Superior temporal gyrus (tissue), 1 donor: Measurements from ENCODE around the gene SPTBN4.
"Not testable (repeated sequence)": the region's sequence is repeated elsewhere in the genome, so short reads cannot be mapped to it uniquely, and the experiment has no call there.

Source experiments
- DNase-seq: peaks from one replicate; pipeline ENCODE4 v3.0.0-alpha.2; 2016; ENCODE audit errors: extremely low spot score

SPTBN4 gene

GRCh38 chr19:40441719-40442253, 25.0 kb upstream of the SPTBN4 start:
- DNase-seq = no peak

GRCh38 chr19:40442328-40443130, 24.3 kb upstream of the SPTBN4 start:
- DNase-seq = no peak

DNA sequence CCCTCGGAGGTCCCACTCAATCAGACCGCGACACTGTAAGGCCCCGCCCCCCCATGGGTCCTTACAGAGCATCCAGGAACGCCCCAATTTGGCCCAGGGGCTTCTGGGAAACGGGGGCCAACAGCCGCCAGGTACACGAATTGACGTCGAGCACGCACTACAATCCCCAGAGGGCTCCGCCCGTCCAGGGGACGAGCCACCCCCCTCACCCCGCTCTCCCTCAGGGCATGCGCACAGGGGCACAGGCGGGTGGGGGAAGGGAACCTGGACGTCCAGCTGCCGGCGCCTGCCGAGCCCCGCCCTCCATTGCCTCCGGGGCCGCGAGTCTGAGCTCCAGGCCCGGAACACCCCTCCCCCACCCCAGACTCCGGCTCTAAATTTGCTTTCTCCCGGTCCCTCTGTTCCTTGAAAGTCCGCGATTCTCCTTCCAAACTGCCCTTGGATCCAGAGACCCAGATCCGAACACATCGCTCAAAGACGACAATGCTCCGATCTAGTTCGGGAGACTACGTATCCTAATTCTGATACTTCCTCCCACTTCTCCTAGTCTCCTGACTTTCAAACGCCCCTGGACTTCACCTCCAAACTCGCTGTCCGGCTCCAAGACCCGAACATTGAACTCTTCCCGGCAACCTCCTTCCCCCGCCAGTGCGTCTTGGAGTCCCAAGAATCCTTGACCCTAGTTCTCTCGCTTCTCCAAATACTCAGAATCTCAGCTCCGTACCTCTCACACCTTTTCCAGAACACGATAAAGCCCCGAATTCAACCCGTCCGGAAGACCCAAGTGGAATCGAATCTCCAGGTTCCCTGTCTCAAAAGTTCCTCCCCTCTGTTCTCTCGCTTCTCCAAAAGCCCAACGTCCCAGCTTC, 23.4 kb upstream of the SPTBN4 start:
- peak; percentile 97 for DNase-seq

DNA sequence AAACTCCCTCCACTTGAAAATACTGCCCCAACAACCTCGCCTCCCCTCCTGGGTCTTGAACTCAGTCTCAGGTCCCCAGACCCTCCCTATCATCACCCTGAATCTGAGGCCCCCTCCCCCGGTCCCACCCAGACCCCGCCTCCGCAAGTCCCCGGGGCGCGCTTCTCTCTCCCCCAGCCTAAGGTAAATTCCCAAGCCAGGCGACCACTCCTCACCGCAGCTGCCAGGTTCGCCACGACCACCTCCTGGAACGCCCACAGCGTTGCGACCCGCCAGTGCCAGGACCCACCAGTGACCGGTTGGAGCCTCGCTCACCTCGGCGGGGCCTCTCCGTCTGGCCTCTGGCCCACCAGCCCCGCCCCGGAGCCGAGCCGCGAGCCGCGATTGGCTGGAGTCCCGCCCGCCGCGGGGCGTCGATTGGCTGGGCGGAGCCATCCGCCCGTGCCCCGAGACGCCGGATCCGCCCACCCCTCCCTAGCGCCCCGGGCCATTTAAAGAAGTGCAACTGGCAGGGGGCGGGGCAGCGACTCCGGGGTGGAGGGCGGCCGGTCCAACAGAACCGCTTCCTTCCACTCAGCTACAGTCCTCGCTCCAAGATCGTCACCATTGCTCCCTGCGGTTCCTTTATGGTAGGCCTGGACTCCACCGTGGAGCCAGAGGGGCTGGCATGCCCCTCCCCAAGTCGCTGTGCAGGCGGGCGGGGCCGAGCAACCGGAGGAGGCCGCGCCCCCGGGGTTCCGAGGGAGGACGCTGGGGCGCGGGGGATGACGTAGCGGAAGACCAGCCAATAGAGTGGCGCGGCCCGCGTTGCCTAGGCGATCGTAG, 22.6 kb upstream of the SPTBN4 start, which contains the start of gene SERTAD3:
Gene SERTAD3, minus strand, starts transcription at position 336 of the 825 bp plus-strand sequence. CDS start 2,255 bp downstream, outside the sequence.
- DNase-seq = peak; percentile 96

DNA sequence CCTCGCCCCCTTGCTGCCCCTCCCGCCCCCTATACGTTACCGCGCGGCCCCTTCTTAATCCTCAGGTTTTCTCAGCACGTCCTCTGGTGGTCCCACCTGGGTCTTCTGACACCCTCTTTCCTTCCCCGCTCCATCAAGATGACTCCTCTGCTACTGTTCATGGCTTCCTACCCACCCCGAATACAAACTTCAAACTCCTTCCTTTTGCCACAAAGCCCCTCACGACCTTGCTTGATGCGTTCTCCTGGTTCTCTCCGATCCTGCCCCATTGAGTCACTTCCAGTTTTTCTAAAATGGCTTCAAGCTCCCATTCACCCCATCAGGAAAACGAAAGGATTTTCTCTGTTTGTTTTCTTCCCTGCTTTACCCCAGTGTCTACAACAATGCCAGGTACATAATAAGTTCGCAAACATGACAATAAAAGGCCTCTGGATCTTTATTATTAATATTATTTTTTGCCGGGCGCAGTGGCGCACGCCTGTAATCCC, 21.9 kb upstream of the SPTBN4 start:
- DNase-seq = no peak

GRCh38 chr19:40445780-40446262, 21.0 kb upstream of the SPTBN4 start:
- no peak for DNase-seq

DNA sequence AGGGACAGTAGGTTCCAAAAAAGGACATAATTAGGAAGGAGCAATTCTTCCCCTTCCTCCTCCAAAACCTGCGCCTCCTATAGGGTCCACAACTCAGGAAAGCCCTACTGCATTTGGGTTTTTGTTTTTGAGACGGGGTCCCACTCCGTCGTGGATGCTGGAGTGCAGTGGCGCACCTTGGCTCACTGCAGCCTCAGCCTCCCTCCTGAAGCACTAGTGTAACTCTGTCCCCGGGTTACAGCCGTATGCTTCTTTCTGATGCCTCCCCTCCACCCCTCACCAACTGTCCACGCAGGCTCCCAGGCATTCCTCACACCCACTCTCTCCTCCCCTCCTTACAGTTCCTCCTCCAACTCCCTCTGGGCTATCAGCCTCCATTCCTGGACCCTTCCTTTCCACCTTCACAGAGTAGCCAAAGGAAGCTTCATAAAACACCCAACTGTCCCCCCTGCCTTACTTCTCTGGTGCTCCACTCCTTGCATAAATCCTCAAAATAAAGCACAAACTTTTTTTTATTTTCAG, 20.5 kb upstream of the SPTBN4 start:
- no peak for DNase-seq

DNA sequence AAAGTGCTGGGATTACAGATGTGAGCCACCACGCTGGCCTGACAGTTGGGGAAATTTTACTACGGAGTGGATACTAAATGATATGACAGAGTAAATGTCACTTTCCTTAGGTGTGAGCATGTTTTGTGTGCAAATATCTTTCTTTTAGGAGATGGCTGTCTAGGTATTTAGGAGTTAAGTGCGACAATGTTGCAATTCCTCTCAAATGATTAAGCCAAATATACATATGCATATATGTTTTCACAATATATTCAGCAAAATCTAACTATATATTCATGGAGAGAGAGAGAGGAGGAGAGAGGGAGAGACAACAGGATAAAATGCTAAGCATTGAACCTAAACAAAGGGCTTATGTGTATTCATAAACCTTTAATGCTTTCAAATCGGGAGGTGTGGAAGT, 17.3 kb upstream of the SPTBN4 start:
- DNase-seq = no peak

DNA sequence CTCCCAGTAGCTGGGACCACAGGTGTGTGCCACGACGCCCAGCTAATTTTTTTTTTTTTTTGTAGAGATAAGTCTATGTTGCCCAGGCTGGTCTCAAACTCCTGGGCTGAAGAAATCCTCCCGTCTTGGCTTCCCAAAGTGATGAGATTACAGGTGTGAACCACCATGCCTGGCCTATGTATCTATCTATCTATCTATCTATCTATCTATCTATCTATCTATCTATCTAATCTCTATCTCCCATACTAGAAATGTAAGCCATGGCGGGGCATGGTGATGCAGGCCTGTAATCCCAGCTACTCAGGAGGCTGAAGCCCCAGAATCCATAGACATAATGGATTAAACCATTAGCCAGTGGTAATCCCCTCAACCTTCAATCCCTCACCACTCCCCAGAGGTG, 16.1 kb upstream of the SPTBN4 start:
- DNase-seq = no peak

DNA sequence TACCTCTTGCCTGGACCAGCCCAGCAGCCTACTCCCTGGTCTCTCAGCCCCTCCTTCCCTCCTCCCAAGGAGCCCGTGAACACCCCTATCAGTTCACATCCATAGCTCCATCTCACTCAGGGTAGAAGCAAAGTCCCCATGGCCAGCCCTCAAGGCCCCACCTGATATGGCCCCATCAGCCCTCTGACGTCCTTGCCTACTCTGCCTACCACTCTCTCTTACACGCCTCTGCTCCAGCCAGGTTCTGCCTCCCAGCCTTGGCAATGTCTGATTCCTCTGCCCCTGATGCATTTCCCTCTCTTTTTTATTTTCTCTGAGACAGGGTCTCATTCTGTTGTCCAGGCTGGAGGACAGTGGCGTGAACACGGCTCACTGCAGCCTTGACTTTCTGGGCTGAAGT, 14.8 kb upstream of the SPTBN4 start:
- DNase-seq = no peak

GRCh38 chr19:40453151-40453735, 13.6 kb upstream of the SPTBN4 start:
- no peak for DNase-seq

DNA sequence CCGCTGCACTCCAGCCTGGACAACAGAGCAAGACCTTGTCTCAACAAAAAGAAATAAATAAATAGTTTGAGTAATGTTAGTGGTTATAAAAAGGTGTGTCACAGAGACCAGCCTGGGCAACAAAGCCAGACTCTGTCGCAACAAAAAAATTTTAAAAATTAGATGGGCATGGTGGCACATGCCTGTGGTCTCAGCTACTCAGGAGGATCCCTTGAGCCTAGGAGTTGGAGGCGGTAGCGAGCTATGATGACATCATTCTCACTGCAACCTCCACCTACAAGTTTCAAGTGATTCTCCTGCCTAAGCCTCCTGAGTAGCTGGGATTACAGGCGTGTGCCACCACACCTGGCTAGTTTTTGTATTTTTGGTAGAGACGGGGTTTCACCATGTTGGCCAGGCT, 12.9 kb upstream of the SPTBN4 start:
- DNase-seq = not testable (repeated sequence)

DNA sequence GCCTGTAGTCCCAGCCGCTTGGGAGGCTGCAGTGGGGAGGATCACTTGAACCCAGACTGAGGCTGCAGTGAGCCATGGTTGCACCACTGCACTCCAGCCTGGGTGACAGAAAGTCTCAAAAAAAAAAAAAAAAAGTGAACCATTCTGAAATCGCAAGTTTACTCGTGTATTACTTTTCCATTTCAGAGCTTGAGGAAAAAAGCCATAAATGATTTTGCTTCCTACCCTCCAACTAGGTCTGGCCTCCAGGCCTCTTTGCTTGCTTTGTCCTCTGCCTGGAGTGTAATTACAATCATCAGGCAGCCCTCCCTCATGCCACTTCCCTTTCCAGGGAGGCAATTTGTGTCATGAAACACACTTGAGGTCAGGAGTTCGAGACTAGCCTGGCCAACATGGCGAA, 9.8 kb upstream of the SPTBN4 start:
- no peak for DNase-seq

DNA sequence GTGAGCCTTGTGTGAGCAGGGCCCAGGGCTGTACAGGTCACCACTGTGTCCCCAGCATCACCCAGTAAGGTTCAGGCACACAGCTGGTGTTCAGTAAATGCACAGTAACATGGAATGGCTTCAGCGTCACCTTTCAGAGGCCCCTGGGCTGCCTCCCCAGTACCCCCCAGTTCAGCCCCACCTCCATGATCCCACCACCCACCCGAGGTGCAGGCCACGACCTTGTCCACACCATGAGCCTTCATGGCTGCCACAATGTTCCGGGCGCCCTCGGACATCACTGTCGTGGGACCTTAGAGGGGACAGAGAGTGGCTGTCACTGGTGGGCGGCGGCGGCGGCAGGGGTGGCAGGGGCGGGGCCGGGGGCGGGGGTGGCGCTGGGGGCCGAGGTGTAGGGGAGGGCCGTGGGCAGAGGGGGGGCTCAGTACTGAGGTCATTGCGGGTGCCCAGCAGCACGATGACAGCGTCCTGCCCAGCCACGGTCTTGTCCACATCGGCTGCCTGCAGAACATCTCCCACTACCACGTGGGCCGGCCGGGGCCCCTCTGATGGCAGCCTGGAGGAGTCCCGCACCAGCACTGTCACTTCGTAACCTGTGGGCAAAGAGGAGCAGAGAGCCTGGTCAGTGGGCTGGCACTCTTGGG, 8.7 kb upstream of the SPTBN4 start:
- no peak for DNase-seq

DNA sequence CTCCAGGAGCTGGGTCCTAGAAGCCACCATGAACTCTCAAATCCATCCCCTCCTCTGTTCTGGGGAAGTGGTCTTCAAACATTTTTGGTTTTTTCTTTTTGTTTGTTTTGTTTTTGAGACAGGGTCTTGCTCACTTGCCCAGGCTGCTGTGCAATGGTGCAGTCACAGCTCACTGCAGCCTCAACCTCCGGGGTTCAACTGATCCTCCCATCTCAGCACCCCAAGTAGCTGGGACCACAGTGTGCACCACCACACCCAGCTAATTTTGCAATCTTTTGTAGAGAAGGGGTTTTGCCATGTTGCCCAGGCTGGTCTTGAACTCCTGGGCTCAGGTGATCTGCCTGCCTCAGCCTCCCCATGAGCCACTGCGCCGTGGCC, 8.2 kb upstream of the SPTBN4 start:
- DNase-seq = no peak

DNA sequence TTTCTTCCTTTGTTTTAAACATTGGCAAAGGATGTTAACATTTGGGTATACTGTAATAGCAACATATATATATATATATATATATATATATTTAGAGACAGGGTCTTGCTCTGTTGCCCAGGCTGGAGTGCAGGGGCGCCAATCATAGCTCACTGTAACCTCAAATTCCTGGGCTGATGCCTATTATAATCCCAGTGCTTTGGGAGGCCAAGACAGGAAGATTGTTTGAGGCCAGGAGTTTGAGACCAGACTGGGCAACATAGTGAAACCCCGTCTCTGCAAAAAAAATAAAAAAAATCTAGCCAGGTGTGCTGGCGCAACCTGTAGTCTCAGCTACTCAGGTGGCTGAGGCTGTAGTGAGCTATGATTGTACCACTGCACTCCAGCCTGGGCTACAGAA, 6.6 kb upstream of the SPTBN4 start:
- DNase-seq = no peak

DNA sequence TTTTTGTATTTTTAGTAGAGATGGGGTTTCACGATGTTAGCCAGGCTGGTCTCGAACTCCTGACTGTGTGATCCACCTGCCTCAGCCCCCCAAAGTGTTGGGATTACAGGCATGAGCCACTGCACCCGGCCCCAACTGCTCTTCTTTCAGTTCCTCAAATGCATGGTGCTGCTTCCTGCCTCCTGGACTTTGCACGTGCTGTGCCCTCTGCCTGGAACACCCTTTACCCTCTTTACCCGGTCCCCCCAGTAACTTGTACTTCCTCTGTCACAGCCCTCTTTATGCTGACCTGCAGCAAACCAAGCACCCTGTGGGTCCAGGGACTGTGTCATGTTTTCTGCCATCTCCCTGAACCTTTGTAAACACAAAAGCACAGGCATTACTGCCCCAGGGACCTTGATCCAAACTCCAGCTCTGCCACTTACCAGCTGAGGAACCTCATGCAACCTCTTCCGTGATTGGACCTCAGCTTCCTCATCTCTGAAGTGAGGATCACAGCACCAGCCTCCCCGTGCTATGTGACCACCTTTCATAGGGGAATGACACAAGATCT, 5.1 kb upstream of the SPTBN4 start:
- no peak for DNase-seq

GRCh38 chr19:40463587-40464037, 3.2 kb upstream of the SPTBN4 start:
- DNase-seq = not testable (repeated sequence)

- peak; percentile 92 for DNase-seq
Measured at GRCh38 chr19:40464059-40465024, 2.5 kb upstream of the SPTBN4 start.
